Bronchial epithelial cell (primary cell): ENCODE data around the gene MRC2. TPM values are rescaled to one million over a fixed set of nuclear protein-coding genes. Genes with fewer than 3 reads are reported as not detected.
A peak's percentile ranks its signal among the peaks of the same experiment; 100 is the strongest.

Experiments used
- DNase-seq: peaks from one replicate; pipeline ENCODE4 v3.0.0-alpha.2; 2010; ENCODE audit warnings: low read depth
- FAIRE-seq: peaks from 2 replicates; lab custom pipeline; 2011; peaks lifted over from hg19 to GRCh38; lab: Jason Lieb, UNC
- H3K27me3 ChIP-seq: 2 replicates; pipeline ENCODE4 v1.5.1; 2011; ENCODE audit warnings: low read length; ENCODE audit not compliant: control insufficient read depth, insufficient read depth
- H3K36me3 ChIP-seq: 2 replicates; pipeline ENCODE4 v1.5.1; 2011; ENCODE audit warnings: low read length; ENCODE audit not compliant: control insufficient read depth, insufficient read depth
- H3K4me3 ChIP-seq: 2 replicates; pipeline ENCODE4 v1.5.1; 2011; ENCODE audit warnings: mild to moderate bottlenecking, low read depth, low read length, control low read depth
- CTCF ChIP-seq: IDR thresholded peaks from 2 replicates; pipeline ENCODE4 v1.5.1; 2011; ENCODE audit warnings: mild to moderate bottlenecking, moderate library complexity, low read length, control low read depth, inconsistent platforms; ENCODE audit not compliant: insufficient read depth, severe bottlenecking
- total RNA-seq: library from RNA; depleted of rRNA; stranded (reverse); fragments of >200 nt; gene quantifications from 2 replicates; pipeline ENCODE4 v1.2.1, GENCODE V29; 2014

MRC2 gene
- total RNA-seq, 1 donor from 2014 or later, result 9.2 TPM

- TF ChIP-seq CTCF, result no peak
- FAIRE-seq (no peak), DNase-seq (peak; percentile 99)
- H3K27me3 ChIP-seq, result no peaks in the 10 kb centered on the region
- H3K4me3 ChIP-seq, result no peak overlapping the region
- H3K36me3 ChIP-seq, result no peaks in the 10 kb centered on the region
Measured at GRCh38 chr17:62670202-62670821, 42.8 kb downstream of the MRC2 start.

GRCh38 chr17:62671553-62671952 lies 44.1 kb downstream of the MRC2 start:
- Histone ChIP-seq H3K27me3 (no peaks in the 10 kb centered on the region), H3K36me3 (peaks cover 1% of the 10 kb centered on the region), H3K4me3 (no peak overlapping the region)
- TF ChIP-seq CTCF, result peak; percentile 35
- FAIRE-seq, result peak; percentile 75
- peak; percentile 85 for DNase-seq

GRCh38 chr17:62672957-62673356 lies 45.5 kb downstream of the MRC2 start:
- FAIRE-seq (no peak), DNase-seq (no peak)
- TF ChIP-seq CTCF, result no peak

GRCh38 chr17:62673614-62674362 lies 46.3 kb downstream of the MRC2 start:
- DNase-seq (no peak), FAIRE-seq (no peak)
- no peaks in the 10 kb centered on the region for H3K27me3 ChIP-seq
- TF ChIP-seq CTCF, result no peak
- H3K36me3 ChIP-seq, result peaks cover 4% of the 10 kb centered on the region
- H3K4me3 ChIP-seq, result no peak overlapping the region

More at GRCh38 chr17:62672957-62673356, 45.5 kb downstream of the MRC2 start:
- Histone ChIP-seq H3K36me3 (peaks cover 1% of the 10 kb centered on the region), H3K27me3 (no peaks in the 10 kb centered on the region), H3K4me3 (no peak overlapping the region)

GRCh38 chr17:62674363-62674739 lies 46.9 kb downstream of the MRC2 start:
- TF ChIP-seq CTCF, result no peak
- DNase-seq, result no peak
- Histone ChIP-seq H3K4me3 (no peak overlapping the region), H3K27me3 (no peaks in the 10 kb centered on the region), H3K36me3 (peaks cover 4% of the 10 kb centered on the region)
- no peak for FAIRE-seq
